SK-N-MC (cell line): Measurements from ENCODE around the gene PRICKLE4.

Experiments
- EZH2 ChIP-seq: fragments of 200-600 bp; sonication (generic); IDR thresholded peaks from one replicate; pipeline ENCODE4 v1.6.1; 2017; ENCODE audit warnings: antibody characterized with exemption
- FOXP2 ChIP-seq: optimal IDR thresholded peaks from 2 replicates; pipeline ENCODE3; 2011; ENCODE audit warnings: mild to moderate bottlenecking, moderate library complexity; ENCODE audit not compliant: insufficient read depth; ENCODE audit errors: extremely low read length, control extremely low read depth
- POLR2AphosphoS5 ChIP-seq: IDR thresholded peaks from 2 replicates; pipeline ENCODE4 v1.6.1; 2012; ENCODE audit warnings: mild to moderate bottlenecking, low read depth, low read length, borderline replicate concordance

DNA sequence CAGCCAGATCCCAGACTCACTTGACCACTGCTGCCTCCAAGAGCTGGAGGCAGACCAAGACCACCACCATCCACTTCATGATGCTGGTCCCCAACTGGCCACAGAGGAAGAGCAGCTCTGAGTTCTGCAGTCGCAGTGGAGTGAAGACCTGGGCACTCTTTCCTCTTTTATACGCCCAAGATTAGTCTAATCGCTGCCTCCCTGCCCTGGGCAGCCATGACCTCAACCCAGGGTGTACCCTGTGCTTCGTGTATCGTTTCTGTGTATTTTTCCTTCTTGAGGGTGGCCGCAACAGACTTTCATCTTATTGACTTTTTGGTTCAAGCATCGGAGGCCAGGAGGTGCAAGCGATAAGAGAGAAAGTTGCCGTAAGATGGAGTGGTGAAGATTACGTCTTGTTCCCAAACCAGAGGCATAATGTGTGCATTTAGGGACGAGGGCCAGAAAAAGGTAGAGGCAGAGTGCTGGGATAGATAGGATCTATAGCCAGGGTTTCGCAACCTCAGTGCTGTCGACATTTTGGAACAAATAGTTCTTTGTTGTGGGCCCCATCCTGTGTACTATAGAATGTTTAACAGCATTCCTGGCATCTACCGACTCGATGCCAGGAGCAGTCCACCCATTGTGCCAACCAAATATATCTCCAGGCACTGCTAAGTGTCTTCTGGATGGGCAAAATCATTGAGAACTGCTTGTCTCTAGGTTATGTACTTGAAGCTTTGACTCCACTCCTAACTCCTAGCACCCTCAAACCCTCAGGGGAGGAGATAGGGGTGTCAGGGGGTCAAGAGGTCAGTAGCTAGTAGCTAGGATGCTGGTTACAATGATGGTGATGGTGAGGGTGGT lies 33.1 kb upstream of the PRICKLE4 start, which contains the start of gene PGC:
- no peak for TF ChIP-seq POLR2AphosphoS5
- TF ChIP-seq EZH2 = no peak
- TF ChIP-seq FOXP2 = no peak
